Activated T-cell treated with anti-CD3 and anti-CD28 coated beads for 1 hour (primary cell): ENCODE results near the gene CXCL1.

Experiments used
- DNase-seq: peaks from one replicate; pipeline ENCODE4 v3.0.0-alpha.2; 2020; ENCODE audit warnings: low read depth

The CXCL1 gene

GRCh38 chr4:73918058-73918457, 48.9 kb downstream of the CXCL1 start:
- DNase-seq, result no peak

GRCh38 chr4:73919691-73920090, 50.5 kb downstream of the CXCL1 start:
- DNase-seq, result no peak
